TTC549 (cell line): Measurements from ENCODE around the gene CACYBP.
A peak's percentile ranks its signal among the peaks of the same experiment; 100 is the strongest.

Experiments used
- FAIRE-seq: peaks from 2 replicates; lab custom pipeline; 2012; peaks lifted over from hg19 to GRCh38; lab: Jason Lieb, UNC

CACYBP gene, protein sequence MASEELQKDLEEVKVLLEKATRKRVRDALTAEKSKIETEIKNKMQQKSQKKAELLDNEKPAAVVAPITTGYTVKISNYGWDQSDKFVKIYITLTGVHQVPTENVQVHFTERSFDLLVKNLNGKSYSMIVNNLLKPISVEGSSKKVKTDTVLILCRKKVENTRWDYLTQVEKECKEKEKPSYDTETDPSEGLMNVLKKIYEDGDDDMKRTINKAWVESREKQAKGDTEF

DNA sequence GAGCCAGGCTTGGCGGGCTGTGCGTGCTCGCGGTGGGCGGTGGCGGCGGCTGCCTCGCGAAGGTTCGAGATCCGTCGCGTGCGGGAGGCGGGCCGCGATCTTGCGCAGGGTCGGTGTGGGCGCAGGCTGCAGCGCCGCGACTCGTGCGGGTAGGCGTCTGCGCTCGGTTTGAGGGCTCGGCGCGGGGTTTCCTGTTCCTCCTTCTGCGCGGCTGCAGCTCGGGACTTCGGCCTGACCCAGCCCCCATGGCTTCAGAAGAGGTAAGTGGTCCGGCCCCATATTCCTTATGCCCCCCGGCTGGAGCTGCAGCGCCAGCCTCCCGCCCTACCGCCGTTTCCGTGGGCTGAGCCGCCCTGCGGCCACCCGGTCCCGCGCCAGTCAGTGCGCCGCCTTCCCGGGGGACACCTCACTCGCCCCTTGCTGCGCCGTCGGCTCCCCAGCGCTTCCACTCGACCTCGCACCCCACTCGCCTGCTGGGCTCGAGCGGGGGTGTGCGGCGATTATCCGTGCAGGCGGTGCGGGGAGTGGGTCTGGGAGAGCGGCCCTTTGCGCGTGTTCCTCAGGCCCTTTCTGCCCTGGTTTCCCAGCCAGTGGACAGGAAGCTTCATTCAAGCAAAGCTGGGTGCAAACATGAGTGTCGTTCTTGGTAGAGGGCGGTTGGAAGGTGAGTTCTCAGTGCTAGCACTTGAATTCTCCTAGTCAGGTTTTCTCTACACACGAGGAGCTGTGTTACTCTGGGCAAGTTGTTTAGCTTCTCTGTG lies at the start of gene CACYBP:
Gene CACYBP (plus strand): TSS at position 12 of the 761 bp plus-strand sequence. CDS start 234 bp downstream, at position 246.
- FAIRE-seq = no peak

DNA sequence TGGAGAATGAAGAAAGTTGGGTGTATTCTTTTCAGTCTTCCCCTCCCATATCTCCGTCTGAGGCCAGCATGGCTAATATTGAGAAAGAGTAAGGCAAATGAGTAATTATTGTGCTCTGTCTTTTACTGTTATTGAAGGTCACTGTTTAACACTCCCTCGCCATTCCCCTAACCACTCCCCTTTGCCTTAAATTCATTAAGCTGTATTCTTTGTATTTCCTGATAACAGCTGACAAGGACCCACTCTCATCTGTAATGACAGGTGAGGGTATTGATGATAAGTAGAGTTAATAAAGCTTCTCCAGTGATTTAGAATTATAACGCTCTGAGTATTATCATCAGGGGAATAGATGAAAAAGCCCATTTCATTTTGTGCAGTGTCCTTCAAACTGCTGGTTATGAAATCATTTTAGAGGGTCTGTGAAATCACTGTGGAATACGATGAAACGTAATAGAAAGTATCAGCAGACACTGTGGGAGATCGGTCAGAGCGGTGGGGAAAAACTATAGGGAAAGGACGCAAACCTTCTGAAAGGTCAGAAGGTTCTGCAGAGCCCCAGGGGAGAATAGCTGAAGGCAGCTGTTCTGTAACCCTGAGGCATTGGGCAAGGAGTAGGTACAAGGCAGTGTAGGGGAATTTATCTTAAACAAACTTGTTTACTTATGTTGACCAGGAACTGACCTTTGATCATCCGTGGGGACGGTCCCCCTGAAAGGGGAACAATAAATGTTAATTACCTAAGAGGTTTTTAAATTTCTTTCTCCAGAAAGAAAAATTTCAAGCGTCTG lies 46.3 kb upstream of the CACYBP start:
- FAIRE-seq = no peak

DNA sequence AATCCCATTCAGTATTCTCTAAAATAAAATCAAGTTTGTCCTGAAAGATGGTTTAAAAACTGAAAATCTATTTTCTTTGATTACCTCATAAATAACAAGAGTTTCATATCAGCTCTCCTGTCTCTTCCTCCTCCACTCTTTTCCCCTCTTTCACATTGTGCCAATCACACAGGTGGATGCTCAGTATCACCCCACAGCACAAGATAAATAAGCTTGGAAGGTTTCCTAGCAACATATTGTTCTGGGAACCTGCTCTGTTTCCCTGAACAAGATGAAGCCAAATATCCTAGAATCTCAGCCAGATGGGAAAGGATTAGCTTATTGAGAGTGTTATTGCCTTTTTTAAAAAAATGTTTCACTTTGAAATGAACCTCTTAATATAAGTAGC lies 45.7 kb upstream of the CACYBP start:
- no peak for FAIRE-seq

DNA sequence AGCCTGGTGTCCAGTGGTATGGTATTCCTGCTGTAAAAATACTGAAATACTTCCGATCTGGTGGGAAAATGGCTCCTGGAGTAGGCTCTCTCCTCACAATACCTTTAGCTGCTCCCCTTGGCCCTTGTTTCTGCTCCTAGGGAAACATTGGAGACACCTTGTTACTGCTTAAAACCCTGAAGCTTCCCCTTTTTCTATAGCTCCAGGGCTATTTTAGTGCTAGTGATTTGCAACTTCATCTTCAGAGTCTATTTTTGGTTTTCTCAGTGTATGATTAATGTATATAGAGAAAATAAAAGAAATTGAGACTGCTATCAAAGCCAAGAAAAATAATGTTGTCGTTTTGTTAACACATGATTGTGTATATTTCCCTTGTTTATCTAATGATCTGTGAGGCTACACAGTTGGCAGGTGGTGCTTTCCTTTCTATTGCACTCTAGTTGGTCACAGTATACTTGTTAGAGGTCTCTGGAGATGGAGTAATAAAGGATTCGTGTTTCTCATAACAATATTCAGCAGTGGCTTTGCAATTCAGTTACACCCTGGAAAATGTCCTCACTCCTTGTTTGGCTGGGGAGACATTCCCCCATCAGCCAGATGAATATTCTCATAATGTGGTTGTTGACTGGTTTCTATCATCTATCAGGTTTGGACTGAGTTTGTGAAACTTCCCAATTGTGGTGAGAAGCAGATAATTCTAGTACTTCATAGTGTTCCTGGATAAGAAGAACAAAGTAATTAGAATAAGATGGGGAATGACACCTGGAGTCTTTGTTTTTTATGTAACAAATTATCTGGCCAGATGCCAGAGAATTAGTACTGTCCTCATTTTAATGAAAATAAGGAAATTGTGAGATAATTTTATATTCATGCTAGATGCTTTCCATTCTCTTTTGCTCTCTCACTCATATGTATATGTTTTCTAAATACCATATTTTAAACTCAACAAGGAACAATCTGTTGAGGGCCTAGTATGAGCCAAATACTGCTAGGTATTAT lies 44.8 kb upstream of the CACYBP start:
- no peak for FAIRE-seq

DNA sequence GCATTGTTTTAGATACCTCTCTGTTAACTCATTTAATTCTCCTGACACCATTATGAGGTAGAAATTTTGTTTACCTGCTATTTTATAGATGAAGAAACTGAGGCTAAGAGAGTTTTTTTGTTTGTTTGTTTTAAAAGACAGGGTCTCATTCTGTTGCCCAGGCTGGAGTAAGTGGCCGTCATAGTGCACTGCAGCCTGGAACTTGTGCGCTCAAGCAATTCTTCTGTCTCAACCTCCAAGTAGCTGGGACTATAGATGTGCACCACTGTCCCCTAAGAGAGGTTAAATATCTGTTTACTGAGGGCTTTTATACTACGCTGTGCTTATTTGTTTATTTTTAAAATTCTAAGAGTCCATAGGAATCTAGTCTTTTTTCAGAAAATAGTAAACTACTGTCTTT lies 43.7 kb upstream of the CACYBP start:
- no peak for FAIRE-seq

DNA sequence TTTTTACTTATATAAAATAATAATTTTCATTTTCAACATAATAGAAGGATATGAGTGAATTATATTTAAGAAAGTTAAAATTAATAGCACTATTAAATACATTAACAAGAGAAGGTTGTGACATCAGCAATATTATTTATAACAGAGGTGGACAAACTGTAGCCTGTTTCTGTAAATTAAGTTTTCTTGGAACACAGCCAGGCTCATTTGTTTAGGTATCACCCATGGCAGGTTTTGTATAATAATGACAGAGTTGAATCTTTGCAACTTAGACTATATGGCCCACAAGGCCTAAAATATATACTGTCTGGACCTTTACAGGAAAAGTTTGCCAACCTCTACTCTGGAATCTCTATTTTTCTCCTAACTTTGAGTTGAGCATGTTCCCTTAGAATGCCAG lies 42.8 kb upstream of the CACYBP start:
- FAIRE-seq = no peak

DNA sequence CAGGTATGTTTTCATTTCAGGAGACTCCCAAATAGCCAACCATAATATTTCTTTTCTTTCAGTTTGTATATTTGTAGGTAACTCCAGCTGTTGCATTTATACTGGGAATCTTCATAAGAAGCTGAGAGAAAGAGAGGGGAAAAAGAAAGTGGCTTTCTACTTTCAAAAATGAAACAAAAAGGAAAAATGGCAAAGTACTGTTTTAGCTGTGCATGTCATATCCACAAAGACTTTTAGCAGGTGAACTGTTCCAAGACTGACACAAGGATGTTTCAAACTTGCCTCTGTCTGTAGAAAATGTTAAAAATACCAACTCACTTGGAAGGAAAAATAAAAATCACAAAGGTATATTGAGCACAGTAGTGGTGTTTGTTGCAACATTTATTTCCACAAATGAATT lies 41.9 kb upstream of the CACYBP start:
- FAIRE-seq = no peak

DNA sequence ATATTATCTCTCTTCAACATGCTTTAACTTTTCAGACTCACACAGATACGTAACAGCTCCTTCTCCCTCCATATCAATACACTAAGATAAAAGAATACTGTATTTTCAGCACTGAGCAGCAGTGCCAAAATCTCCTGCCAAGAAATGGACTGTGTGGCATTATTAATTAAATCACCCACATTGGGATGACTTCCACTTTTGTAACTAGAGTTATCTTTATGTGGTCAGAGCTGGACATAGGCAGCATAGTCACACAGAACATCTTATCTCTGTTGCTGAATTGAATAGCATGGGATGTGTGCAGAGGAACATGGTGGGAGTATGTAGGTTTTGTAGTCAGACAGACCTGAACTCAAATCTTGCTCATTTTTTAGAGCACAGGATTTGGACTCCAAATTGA lies 41.4 kb upstream of the CACYBP start:
- no peak for FAIRE-seq

DNA sequence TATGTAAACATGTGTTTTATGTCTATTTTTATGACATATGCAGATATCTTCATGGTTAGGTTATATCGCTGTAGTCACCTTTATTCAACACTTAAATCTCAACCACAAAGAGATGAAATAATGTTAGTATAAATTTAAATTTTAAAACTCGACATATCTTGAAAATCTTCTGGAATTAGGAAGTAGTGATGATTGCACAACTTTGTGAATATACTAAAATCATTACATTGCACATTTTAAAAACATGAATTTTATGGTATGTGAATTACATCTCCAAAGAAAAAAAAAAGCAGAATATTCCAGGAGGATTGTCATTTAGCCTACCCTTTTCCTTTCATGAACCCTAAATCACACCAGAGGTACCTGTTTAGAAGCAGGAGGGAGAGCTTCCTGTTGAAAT lies 39.4 kb upstream of the CACYBP start:
- FAIRE-seq = peak; percentile 26

DNA sequence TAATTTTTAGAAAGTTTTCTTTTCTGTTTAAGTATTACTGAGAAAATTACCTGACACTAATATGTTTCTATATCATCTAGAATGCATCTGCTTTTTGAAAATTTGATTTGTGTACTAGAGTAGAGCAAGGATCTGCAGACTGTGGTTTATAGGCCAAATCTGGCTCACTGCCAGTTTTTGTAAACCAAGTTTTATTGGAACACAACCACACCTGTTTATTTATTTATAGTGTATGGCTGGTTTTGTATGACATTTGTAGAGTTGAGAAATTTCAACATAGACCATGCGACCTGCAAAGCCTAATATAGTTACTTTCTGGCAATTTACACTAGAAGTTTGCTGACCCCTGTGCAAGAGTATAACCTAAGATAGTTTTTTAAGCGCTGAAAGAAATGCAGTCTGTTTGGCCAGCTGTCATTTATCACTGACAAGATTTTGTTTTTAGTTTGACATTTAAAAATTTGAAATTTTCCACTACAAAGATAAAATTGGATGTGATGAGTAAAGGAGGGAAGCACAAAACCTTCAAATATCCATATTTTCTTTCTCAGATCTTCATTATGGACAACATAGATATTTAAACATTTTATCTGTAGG lies 36.1 kb upstream of the CACYBP start:
- FAIRE-seq = no peak

DNA sequence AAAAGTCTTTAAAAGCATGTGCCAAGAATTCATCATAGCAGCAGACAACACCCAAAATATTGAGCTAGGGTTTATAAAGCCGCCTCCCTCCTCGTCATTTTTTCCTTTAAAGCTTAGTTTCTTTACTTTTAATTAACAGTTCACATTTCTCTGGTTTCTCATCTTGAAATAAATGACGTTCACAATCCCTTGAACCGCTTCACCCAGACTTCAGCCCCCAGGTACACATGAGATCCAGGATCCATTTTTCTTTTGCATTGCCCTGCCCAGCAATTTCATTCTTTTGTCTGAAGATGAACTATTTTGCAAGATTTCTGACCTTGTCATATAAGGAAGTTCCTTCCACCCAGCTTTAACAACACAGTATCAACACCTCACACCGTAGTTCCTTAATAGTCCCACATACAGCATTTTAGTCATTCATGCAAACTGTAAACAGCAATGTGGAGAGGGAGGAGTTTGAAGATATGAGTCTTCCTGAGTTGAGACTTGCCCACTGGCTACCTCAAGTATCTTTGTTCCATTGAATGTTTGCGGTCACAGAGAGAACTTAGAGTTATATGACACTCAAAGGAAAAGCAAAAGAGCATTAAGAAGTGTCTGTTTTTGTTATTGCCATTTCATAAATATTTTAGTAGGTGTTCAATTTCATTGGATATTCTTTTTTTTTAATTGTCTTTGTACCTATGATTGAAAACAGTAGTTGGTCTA lies 35.3 kb upstream of the CACYBP start:
- no peak for FAIRE-seq

DNA sequence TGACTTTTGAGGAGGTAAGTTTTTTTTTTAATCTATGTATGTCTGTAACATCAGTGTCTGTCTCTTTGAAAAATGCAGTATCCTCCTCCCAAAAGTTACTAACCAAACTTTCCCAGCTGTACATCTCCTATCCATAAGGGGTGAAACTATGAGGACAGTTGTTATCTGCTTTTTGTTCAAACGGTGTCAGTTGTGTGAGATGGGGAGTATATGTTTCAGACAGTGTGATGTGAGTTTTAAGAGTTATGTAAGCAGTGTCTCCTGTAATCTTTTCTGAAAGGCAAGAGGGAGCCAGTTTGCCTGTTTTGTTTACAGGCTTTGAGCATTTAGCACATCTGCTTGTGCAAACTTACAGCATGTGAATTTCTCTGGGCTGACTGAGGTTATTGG lies 34.8 kb upstream of the CACYBP start:
- FAIRE-seq = no peak

DNA sequence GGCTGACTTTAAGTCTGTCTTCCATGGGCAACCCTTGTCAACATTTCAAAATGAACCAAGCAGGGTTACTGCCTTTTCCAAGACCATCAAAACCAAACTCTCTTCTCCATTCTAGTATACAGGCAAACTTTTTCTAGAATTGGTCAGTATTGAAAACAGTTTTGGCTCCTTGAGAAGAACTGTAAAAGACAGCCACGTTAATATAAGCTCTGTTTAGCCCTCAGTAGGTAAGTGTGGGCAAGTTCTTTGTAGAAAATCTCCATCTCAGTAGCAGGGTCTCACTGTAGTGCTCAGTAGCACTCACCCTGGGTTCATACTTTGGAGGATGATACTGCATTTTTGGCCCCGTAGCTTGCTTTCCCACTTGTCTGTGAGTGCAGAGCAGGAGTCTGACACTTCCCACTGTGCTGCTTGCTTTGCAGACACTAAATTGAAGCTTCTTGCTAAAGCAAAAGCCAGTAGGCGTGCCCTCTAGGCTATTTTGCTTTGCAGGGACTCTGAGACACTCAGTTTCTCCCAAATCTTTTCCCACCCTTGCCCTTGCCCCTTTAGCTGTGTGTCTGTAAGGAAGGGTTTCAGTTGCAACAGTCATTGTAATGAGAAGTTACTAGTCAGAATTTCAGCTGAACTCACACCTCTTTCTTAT lies 34.3 kb upstream of the CACYBP start:
- FAIRE-seq = no peak

DNA sequence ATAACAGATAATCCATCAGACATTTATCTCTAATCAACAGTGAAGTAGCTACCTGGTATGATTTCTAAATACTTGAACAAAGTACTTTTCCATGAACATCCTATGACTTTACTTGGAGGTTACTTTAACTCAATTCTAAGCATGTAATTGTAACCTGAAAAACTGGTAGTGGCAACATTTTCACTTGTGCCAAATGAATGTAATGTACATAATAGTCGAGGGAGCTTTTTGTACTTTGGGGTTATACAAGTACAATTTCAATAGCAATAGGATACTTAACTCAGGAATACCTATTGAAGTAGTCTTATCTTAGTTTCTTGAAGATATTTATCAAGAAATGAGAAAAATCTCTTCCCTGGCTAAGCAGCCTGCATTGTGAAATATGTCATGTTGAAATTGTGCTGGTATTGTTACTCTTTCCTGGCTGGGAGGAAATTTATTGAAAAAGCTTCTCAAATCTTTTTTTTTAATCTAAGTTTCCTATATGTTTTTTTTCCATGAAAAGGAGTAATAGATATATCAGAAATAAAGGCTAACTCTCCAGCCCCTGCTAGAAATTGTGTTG lies 33.7 kb upstream of the CACYBP start:
- FAIRE-seq = no peak

DNA sequence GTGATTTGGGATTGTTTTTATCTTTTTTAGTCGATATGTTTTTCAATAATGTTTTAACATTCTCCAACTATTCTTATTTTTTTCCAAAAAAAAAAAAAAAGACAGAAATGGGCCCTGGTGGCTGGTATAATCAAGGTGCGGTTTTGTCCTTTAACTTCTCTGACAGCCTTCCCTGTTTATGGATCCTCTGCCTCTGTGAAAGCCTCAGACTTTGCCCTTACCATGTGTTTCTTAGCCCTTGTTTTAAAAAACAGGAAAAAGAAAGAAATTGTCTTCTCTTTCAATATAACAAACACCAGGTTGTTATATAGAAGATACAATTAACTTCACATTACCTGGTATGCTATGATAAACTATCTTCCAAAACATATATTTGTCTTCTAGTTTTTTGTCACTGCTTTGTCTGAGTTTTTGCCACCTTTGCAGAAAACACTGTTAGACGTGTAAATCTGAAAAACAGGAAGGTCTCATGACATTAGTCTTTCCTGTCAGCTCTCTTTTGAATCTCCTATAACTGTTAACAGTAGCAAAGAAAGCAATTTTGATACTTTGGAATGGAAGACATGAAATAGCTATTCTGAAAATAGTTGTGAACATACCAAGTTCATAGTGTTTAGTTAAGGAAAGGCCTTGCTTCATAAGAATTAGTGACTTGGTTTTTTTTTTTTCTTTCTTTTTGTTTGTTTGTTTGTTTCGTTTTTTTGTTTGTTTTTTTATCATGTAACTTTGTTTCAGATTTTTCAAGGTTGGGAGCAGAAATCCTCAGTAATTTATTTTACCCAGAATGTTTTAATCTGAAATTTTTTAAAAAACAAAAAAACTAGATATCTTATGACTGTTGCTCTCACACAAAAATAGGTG lies 31.7 kb upstream of the CACYBP start:
- FAIRE-seq = peak; percentile 17

DNA sequence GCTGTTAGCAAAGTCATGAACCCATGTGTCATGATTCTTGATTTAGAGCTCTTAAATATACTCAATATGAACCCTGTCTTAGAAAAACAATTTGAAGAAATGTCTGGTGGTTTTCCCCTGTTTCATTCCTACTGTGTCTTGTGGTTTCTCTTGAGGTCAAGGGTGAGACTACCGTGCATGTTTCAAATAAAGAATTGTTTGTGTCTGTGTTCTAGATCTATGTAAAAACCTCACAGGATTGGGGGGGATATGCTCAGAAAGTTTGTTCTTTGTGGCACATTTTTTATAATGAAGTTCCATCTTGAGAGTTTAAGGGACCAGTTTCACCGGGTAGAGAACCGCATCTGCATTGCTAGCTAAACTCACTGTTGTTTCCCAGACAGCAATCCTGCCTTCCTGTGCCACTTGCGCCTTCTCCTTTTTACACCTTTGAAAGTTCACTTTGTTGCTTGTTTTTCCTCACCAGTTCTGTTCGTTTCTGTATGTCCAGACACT lies 30.9 kb upstream of the CACYBP start:
- no peak for FAIRE-seq

DNA sequence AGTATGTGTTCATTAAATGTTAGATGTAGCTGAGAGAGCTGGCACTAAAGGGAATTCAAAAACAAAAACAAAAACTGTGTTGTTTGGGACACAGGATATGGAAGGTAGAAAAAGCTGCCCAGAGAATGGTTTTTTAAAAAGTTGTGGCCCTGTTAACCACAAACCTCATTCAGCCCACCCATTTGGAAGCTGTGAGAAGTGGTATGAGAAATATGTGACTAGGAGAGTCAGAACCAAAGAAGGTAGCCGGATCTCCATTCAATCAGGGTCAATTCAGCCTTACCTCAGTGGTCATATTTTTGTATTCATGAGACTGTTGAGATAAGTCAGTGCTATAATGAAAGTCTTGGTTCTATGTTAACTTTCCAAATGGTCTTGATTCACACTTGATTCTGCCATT lies 29.8 kb upstream of the CACYBP start:
- no peak for FAIRE-seq

DNA sequence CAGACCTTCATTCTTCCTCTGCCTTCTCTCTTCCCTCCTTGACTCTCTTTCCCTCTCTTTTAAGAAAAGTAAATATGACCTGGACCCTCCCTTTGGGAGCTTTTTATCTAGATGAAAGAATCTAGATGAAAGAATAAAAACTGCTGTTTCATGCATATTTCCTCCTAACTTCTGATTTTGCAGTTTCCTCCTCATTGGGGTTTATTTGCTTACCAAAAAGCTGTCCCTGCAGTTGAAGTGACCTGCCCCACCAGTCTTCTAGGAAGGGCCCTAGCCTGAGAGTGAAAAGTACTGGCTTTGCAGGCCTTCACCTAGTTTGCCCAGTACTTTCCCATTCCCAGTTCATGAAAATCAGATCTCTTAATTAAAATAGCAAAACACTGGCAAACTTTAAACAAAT lies 28.3 kb upstream of the CACYBP start:
- no peak for FAIRE-seq

DNA sequence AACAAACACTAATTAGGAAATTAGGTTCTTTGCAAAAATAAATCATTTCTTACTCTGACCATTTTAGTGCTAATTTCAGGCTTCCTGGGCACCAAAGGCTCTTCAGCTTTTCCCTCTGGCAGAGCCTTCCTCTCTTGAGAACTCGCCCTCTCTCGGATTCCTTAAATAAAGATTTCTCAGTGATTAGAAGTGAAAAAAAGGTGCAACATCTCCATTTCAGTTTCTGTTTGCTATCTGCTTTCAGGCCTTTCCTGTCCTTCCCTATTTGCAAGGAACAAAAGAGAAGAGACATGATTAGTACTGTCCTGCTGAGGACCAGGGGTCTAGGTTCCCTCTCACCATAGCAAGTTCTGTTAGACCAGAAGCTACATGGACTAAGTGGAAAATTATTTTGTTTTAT lies 27.8 kb upstream of the CACYBP start:
- no peak for FAIRE-seq
